Measurements from ENCODE around the gene GLIS2. TPM values are rescaled to one million over a fixed set of nuclear protein-coding genes. Genes with fewer than 3 reads are reported as not detected.

The GLIS2 gene
- total RNA-seq, 4 donors from 2014 or later = 5.7 to 26.9 (median 7.9) TPM

DNA sequence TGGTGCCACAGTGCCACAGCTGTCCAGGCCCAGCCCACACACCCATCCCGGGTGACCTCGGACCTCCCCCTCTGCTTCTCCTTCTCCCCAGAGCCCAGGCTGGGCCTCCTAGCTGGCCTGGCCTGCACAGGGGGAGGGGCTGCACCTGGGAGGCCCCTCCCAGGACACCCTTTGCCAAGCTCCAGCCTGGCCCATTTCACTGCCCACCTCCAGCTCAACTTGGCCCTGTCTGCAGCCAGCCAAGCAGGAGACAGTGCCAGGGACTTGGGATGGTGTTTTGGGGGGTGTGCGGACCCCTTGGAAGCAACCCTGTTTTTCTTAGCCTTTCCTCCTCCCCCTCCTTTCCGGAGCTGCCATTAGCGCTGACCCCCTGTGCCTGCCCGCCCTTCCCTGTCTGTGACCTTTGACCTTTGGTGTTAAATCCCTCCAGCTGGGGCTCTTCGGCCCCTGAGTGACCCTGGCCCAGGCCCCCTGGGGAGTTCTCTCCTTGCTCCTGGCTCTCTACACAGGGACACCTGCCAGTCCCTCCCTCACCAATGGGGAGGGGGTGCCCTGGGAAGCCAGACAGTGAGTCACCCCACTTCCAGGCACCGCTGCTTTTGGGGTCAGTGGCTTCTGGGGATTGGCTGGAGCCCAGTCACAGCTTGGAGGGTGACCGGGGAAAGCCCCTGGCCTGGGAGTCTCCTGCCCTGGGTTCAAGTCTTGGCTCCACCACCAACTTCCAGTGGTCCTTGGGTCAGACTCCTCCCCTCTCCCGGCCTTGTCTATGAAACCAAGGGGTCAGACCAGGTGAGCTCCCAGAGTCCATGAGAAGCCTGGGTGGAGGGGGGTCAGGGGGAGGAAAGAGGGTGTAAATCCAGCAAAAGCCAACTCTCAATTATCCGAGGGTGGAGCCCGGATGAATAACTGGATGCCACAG is 1.9 kb downstream of the GLIS2 start:
- 69 to 100% methylated on average over 1 to 3 of the region's 12 CpGs for WGBS, 2 donors (ENCODE audit: low coverage in 1 of 2)
- no peak for TF ChIP-seq EP300 (IDR thresholded peaks at IDR 0.05)
- TF ChIP-seq POLR2A (IDR thresholded peaks at IDR 0.05) = no peak
- TF ChIP-seq, protein P1, sequence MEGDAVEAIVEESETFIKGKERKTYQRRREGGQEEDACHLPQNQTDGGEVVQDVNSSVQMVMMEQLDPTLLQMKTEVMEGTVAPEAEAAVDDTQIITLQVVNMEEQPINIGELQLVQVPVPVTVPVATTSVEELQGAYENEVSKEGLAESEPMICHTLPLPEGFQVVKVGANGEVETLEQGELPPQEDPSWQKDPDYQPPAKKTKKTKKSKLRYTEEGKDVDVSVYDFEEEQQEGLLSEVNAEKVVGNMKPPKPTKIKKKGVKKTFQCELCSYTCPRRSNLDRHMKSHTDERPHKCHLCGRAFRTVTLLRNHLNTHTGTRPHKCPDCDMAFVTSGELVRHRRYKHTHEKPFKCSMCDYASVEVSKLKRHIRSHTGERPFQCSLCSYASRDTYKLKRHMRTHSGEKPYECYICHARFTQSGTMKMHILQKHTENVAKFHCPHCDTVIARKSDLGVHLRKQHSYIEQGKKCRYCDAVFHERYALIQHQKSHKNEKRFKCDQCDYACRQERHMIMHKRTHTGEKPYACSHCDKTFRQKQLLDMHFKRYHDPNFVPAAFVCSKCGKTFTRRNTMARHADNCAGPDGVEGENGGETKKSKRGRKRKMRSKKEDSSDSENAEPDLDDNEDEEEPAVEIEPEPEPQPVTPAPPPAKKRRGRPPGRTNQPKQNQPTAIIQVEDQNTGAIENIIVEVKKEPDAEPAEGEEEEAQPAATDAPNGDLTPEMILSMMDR (IDR thresholded peaks at IDR 0.05) = no peak
- peak; percentile 65 for TF ChIP-seq POLR2AphosphoS5 (IDR thresholded peaks at IDR 0.05)
- Histone ChIP-seq H3K9me3 (no peaks in the 10 kb centered on the region), H3K27ac (peak overlapping the region; percentile 48 to 100 (median 98)), H3K36me3 (no peaks in the 10 kb centered on the region), H3K4me3 (peak overlapping the region; percentile 54 to 89), H3K27me3 (no peaks in the 10 kb centered on the region), H3K4me1 (peaks cover 0 to 92% (median 59%) of the 10 kb centered on the region in 3 donors)
- no peak for ATAC-seq

- Histone ChIP-seq H3K4me1 (peaks cover 0 to 96% (median 65%) of the 10 kb centered on the region in 3 donors), H3K4me3 (peak overlapping the region in 1 of 2 donors; percentile 89)
- WGBS, 2 donors (ENCODE audit: low coverage in 1 of 2) = 46 to 57% methylated on average over 8 to 9 of the region's 13 CpGs
These were observed 2.6 kb downstream of the GLIS2 start for GRCh38 chr16:4318451-4318910.

GRCh38 chr16:4318967-4319366 is 3.1 kb downstream of the GLIS2 start:
- ATAC-seq = no peak
- Histone ChIP-seq H3K4me1 (peaks cover 0 to 96% (median 65%) of the 10 kb centered on the region in 3 donors), H3K27me3 (no peaks in the 10 kb centered on the region), H3K27ac (peak overlapping the region in 3 of 4 donors; percentile 98 to 100 (median 98)), H3K9me3 (no peaks in the 10 kb centered on the region), H3K36me3 (no peaks in the 10 kb centered on the region), H3K4me3 (peak overlapping the region in 1 of 2 donors; percentile 1)
- WGBS, 2 donors (ENCODE audit: low coverage in 1 of 2) = no CpG with 5 or more reads among the region's 5 CpGs
- TF ChIP-seq, protein P1 (IDR thresholded peaks at IDR 0.05) = no peak

More at GRCh38 chr16:4318451-4318910, 2.6 kb downstream of the GLIS2 start:
- ATAC-seq = no peak
- Histone ChIP-seq H3K27ac (peak overlapping the region in 3 of 4 donors; percentile 98 to 100 (median 98)), H3K9me3 (no peaks in the 10 kb centered on the region), H3K27me3 (no peaks in the 10 kb centered on the region), H3K36me3 (no peaks in the 10 kb centered on the region)
- TF ChIP-seq POLR2A (IDR thresholded peaks at IDR 0.05) (no peak), EP300 (IDR thresholded peaks at IDR 0.05) (no peak), POLR2AphosphoS5 (IDR thresholded peaks at IDR 0.05) (no peak)
- TF ChIP-seq, protein P1 (IDR thresholded peaks at IDR 0.05) = no peak

- Histone ChIP-seq H3K4me1 (peaks cover under 1 to 96% (median 73%) of the 10 kb centered on the region in 3 donors), H3K27ac (peak overlapping the region in 3 of 4 donors; percentile 98 to 100 (median 98)), H3K9me3 (no peaks in the 10 kb centered on the region), H3K4me3 (peak overlapping the region in 1 of 2 donors; percentile 2), H3K36me3 (no peaks in the 10 kb centered on the region), H3K27me3 (no peaks in the 10 kb centered on the region)
- ATAC-seq = no peak
- no CpG with 5 or more reads among the region's 37 CpGs for WGBS, 2 donors (ENCODE audit: low coverage in 1 of 2)
- TF ChIP-seq, protein P1 (IDR thresholded peaks at IDR 0.05) = no peak
- TF ChIP-seq EP300 (IDR thresholded peaks at IDR 0.05) = no peak
- no peak for TF ChIP-seq POLR2AphosphoS5 (IDR thresholded peaks at IDR 0.05)
- TF ChIP-seq POLR2A (IDR thresholded peaks at IDR 0.05) = no peak
These were observed 3.9 kb downstream of the GLIS2 start for GRCh38 chr16:4319454-4320421.

All from gastroesophageal sphincter (tissue), 4 donors.